Stimulated activated naive CD8-positive, alpha-beta T cell treated with anti-CD3 and anti-CD28 coated beads, Interleukin-15, Interleukin-2, amounts not matched to agents 100 ng/mL and 50 ng/mL, for 24 hours (primary cell): ENCODE measurements around the gene PLD2.

ENCODE experiments used
- H3K27ac Mint-ChIP-seq: one replicate; pipeline ENCODE4 v1.8.0; 2021; ENCODE audit warnings: mild to moderate bottlenecking, mixed read lengths
- H3K27me3 Mint-ChIP-seq: one replicate; pipeline ENCODE4 v1.8.0; 2021; ENCODE audit warnings: mixed read lengths
- H3K36me3 Mint-ChIP-seq: one replicate; pipeline ENCODE4 v1.8.0; 2021; ENCODE audit warnings: low read depth, mixed read lengths
- H3K4me1 Mint-ChIP-seq: one replicate; pipeline ENCODE4 v1.8.0; 2021; ENCODE audit warnings: low read depth, mixed read lengths
- H3K4me3 Mint-ChIP-seq: one replicate; pipeline ENCODE4 v1.8.0; 2021; ENCODE audit warnings: mild to moderate bottlenecking, mixed read lengths
- H3K9me3 Mint-ChIP-seq: one replicate; pipeline ENCODE4 v1.8.0; 2021; ENCODE audit warnings: mixed read lengths

Gene PLD2, protein sequence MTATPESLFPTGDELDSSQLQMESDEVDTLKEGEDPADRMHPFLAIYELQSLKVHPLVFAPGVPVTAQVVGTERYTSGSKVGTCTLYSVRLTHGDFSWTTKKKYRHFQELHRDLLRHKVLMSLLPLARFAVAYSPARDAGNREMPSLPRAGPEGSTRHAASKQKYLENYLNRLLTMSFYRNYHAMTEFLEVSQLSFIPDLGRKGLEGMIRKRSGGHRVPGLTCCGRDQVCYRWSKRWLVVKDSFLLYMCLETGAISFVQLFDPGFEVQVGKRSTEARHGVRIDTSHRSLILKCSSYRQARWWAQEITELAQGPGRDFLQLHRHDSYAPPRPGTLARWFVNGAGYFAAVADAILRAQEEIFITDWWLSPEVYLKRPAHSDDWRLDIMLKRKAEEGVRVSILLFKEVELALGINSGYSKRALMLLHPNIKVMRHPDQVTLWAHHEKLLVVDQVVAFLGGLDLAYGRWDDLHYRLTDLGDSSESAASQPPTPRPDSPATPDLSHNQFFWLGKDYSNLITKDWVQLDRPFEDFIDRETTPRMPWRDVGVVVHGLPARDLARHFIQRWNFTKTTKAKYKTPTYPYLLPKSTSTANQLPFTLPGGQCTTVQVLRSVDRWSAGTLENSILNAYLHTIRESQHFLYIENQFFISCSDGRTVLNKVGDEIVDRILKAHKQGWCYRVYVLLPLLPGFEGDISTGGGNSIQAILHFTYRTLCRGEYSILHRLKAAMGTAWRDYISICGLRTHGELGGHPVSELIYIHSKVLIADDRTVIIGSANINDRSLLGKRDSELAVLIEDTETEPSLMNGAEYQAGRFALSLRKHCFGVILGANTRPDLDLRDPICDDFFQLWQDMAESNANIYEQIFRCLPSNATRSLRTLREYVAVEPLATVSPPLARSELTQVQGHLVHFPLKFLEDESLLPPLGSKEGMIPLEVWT

DNA sequence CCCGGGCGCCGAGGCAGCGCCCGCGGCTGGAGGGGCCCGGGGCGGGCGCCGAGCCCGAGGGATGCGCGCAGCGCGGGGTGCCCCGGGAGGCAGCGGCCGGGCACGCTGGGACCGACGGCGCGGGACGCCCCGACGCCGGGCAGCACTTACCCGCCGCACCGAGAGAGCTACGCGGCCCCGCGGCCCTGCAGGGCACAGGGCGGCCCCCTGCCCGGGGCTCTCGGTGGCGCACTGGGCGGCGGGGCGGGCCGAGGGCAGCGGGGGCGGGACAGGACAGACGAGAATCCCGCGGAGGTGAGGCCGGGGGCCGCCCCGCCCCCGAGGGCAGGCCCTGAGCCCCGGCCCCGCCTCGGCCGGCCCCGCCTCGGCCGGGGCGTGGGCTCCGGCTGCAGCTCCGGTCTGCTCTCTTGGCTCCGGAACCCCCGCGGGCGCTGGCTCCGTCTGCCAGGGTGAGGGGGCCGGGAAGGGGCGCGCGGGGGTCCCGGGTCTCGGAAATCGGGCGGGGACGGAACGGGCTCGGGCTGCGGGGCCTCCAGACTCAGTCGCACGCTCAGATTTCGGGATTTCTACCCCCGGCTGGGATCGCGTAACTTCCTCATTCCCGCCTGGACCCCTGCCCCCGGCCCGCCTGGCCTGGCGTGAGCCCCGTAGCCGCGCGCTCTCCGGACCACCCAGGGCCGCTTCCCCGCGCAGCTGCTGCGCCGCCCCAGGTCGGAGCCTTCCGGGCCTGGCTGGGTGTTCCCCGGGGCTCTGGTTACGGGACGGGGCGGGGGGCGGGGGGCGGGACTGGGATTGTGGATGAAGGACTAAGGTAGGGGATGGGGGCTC lies at the start of gene PLD2:
Gene PLD2, plus strand, starts transcription at position 376 of the 828 bp plus-strand sequence. CDS start 621 bp downstream, outside the sequence.
- no peak within 1 kb of the TSS for H3K27ac Mint-ChIP-seq
- no peaks in the 10 kb centered on the region for H3K9me3 Mint-ChIP-seq
- peak within 1 kb of the TSS; percentile 77 for H3K4me3 Mint-ChIP-seq

DNA sequence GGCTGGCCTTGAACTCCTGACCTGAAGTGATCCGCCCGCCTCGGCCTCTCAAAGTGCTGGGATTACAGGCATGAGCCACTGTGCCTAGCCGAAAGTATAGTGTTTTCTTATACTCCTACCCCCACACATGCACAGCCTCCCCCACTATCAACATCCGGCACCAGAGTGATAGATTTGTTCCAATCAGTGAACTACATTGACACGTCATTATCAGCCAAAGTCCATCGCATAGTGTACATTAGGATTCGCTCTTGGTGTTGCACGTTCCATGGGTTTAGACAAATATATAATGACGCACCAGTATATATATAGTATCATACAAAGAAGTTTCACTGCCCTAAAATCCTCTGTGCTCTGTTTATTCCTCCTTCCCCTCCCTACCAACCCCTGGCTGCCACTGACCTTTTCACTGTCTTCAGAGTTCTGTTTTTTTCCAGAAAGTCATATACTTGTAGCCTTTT lies 47.1 kb upstream of the PLD2 start:
- peaks cover 11% of the 10 kb centered on the region for H3K27me3 Mint-ChIP-seq
- no peak overlapping the region for H3K4me3 Mint-ChIP-seq
- H3K27ac Mint-ChIP-seq, result no peak overlapping the region
- no peaks in the 10 kb centered on the region for H3K36me3 Mint-ChIP-seq
- no peaks in the 10 kb centered on the region for H3K4me1 Mint-ChIP-seq
- no peaks in the 10 kb centered on the region for H3K9me3 Mint-ChIP-seq

More for the DNA sequence above, at the start of gene PLD2:
- Mint-ChIP-seq H3K27me3 (no peaks in the 10 kb centered on the region), H3K36me3 (no peaks in the 10 kb centered on the region), H3K4me1 (peaks cover 11% of the 10 kb centered on the region)

DNA sequence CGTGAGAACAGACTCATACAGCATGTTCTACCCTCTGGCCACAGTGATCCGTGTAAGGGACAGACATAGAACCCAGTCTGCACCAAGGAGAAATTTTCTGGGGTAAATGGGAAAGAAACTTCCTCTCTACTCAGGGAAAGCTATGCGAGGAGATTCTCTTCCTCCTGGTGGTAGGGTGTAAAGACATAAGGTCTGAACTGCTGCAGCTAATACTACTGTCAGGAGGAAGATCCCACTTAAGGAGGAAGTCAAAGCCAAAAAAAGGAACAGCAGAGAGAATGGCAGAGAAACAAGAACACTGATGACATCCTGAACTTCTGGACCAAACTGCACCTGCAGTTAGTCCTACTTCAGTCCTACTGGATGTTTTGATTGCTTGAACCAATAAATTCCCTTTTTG lies 42.4 kb upstream of the PLD2 start:
- no peaks in the 10 kb centered on the region for H3K36me3 Mint-ChIP-seq
- no peaks in the 10 kb centered on the region for H3K9me3 Mint-ChIP-seq
- H3K4me1 Mint-ChIP-seq, result no peaks in the 10 kb centered on the region
- no peak overlapping the region for H3K27ac Mint-ChIP-seq
- no peak overlapping the region for H3K4me3 Mint-ChIP-seq
- peaks cover 4% of the 10 kb centered on the region for H3K27me3 Mint-ChIP-seq

DNA sequence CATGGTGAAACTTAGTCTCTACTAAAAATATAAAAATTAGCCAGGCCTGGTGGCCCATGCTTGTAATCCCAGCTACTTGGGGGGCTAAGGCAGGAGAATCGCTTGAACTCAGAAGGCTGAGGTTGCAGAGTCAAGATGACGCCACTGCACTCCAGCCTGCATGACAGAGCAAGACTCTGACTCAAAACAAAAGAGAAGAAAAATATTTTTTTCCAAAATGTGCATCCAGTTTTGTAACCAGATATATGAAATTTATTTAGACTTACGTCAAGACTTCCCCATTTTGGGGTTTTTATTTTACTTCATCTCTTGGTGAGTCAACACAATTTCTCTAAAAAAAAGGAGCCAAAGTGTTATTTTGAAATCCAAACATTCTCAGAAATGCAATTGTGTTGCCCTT lies 40.8 kb upstream of the PLD2 start:
- Mint-ChIP-seq H3K4me1 (peaks cover 4% of the 10 kb centered on the region), H3K4me3 (no peak overlapping the region), H3K9me3 (no peaks in the 10 kb centered on the region), H3K27me3 (no peaks in the 10 kb centered on the region), H3K36me3 (no peaks in the 10 kb centered on the region), H3K27ac (no peak overlapping the region)

DNA sequence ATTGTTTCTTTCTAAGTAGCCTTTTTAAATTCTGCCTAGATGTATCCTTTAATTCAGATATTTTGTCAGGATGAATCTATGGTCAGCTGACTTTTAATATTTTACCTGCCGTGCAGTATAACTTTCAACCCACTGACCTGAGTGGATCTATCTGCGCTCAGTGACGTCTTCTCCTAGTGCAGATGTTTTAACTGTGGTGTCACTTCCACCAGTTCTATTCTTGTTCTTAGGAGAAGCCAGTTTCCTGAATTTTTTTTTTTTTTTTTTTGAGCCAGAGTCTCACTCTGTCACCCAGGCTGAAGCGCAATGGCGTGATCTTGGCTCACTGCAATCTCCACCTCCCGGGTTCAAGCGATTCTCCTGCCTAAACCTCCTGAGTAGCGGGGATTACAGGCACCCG lies 40.2 kb upstream of the PLD2 start:
- Mint-ChIP-seq H3K27me3 (no peaks in the 10 kb centered on the region), H3K27ac (no peak overlapping the region), H3K4me1 (peaks cover 6% of the 10 kb centered on the region), H3K9me3 (no peaks in the 10 kb centered on the region), H3K4me3 (no peak overlapping the region), H3K36me3 (no peaks in the 10 kb centered on the region)

DNA sequence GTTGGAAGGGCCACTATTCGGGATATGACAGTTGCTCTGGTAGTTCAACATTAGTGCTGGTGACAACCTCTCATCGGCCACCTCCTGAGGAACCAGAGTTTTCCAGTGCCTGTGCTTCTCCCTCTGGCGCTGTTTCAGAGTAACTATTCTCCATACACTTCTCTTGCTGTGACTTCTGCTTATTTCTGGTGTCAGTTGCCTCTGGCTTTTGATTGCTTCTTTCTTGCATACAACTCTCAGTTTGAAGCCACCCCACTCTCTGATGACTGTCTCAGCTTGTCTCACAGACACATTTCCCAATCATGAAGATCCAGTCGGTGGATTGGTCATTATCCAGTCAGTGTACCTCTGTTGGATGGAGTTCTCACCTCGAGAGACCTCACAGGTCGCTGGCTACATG lies 38.7 kb upstream of the PLD2 start:
- no peaks in the 10 kb centered on the region for H3K27me3 Mint-ChIP-seq
- H3K9me3 Mint-ChIP-seq, result no peaks in the 10 kb centered on the region
- H3K36me3 Mint-ChIP-seq, result no peaks in the 10 kb centered on the region
- H3K27ac Mint-ChIP-seq, result no peak overlapping the region
- H3K4me3 Mint-ChIP-seq, result no peak overlapping the region
- H3K4me1 Mint-ChIP-seq, result peaks cover 8% of the 10 kb centered on the region

DNA sequence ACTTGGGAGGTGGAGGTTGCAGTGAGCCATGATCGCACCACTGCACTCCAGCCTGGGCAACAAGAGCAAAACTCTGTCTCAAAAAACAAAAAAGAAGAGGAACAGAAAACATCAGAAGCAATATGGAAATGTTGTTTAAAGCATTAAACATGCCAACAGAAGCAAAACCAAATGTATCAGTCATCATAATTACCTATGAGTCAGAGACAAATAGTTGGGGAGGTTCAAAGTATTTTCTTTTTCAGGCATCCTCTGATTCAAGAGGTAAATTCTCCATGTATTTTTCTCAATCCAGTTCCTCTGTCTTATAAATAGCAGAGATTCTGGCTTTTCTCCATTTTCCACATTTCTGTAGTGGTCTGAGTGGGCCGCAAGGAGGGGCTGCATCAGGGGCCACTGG lies 37.3 kb upstream of the PLD2 start:
- H3K27me3 Mint-ChIP-seq, result no peaks in the 10 kb centered on the region
- H3K4me1 Mint-ChIP-seq, result peaks cover 8% of the 10 kb centered on the region
- no peak overlapping the region for H3K27ac Mint-ChIP-seq
- H3K9me3 Mint-ChIP-seq, result no peaks in the 10 kb centered on the region
- H3K36me3 Mint-ChIP-seq, result no peaks in the 10 kb centered on the region
- H3K4me3 Mint-ChIP-seq, result no peak overlapping the region

DNA sequence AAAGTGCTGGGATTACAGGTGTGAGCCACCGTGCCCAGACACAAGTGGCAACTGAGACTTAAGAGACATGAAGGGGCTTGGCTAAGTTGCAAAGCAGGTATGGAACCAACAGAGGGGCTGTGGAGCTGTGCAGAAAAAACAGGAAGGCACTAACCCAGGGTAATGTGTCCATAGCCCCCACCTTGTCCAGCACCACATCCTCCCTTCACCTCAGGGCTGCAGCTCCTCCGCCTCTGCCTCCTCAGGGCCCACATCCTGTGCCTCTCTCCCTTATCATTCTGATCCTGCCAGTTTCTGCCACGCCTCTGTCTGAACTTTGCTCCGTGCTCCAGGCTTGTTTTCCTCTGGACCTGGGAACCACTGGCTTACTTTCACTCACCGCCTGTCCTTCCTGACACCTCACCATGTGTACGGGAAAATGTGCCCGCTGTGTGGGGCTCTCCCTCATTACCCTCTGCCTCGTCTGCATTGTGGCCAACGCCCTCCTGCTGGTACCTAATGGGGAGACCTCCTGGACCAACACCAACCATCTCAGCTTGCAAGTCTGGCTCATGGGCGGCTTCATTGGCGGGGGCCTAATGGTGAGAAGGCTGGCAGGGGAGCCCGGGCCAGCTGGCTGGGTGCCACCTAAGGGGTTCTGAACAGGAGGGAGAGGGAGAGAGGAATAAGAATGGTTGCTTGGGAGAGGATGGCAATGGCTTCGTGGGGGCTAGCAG lies 35.3 kb upstream of the PLD2 start, which contains the start of gene TM4SF5:
Gene TM4SF5, plus strand, starts transcription at position 368 of the 716 bp plus-strand sequence. Its CDS starts 37 bp downstream, at position 405.
- Mint-ChIP-seq H3K4me3 (no peak within 1 kb of the TSS), H3K27ac (no peak within 1 kb of the TSS)

DNA sequence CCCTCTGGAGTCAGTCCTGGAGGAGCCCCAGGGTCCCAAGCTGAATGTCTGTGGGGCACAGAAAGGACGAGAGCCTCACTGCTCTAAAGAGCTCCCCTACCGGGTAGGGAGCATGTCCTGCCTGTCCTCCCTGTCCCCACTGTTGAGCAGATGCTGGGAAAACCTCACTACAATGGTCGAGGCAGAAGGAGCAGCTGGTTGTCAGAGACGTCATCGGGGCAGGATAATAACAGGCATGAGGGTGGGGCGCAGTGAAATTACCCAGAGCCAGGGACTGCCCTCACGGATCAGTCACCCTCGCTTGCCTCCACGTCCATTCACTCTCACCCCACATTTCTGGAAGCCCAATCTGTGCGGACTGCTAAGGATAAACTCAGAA lies 34.7 kb upstream of the PLD2 start:
- no peaks in the 10 kb centered on the region for H3K36me3 Mint-ChIP-seq
- H3K27me3 Mint-ChIP-seq, result no peaks in the 10 kb centered on the region
- peaks cover 8% of the 10 kb centered on the region for H3K4me1 Mint-ChIP-seq
- no peak overlapping the region for H3K4me3 Mint-ChIP-seq
- no peaks in the 10 kb centered on the region for H3K9me3 Mint-ChIP-seq
- H3K27ac Mint-ChIP-seq, result no peak overlapping the region

More for the DNA sequence above, 35.3 kb upstream of the PLD2 start, which contains the start of gene TM4SF5:
- peaks cover 8% of the 10 kb centered on the region for H3K4me1 Mint-ChIP-seq
- no peaks in the 10 kb centered on the region for H3K27me3 Mint-ChIP-seq
- H3K9me3 Mint-ChIP-seq, result no peaks in the 10 kb centered on the region
- no peaks in the 10 kb centered on the region for H3K36me3 Mint-ChIP-seq

DNA sequence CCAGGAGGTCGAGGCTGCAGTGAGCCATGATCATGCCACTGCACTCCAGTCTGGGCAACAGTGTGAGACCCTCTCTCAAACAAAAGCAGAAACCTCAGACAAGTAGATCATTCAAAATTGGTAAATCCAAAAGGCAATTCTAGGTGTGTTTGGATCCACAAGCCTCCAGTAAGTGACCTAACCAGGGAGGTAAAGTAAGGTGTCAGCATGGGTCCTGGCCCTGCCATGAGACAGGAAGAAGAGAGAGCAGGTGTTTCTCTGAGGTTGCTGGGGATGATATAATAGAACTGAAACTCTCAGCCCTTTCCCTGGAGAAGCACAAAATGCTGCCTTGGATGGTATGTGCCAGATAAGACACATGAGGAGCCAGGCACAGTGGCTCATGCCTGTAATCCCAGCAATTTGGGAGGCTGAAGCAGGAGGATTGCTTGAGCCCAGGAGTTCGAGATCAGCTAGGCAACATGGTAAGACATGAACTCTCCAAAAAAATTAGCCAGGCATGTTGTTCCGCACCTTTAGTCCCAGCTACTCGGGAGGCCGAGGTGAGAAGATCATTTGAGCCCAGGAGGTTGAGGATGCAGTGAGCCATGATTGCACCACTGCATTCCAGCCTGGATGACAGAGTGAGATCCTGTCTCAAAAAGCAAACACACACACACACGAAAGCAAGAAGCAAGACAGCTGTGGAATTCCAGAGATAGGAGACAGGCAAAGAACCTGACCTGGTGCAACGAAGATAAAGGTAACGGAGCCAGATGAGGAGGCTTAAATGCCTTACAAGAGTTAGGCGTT lies 28.8 kb upstream of the PLD2 start:
- H3K36me3 Mint-ChIP-seq, result no peaks in the 10 kb centered on the region
- H3K27ac Mint-ChIP-seq, result no peak overlapping the region
- peaks cover 20% of the 10 kb centered on the region for H3K27me3 Mint-ChIP-seq
- no peaks in the 10 kb centered on the region for H3K4me1 Mint-ChIP-seq
- H3K9me3 Mint-ChIP-seq, result no peaks in the 10 kb centered on the region
- H3K4me3 Mint-ChIP-seq, result no peak overlapping the region

DNA sequence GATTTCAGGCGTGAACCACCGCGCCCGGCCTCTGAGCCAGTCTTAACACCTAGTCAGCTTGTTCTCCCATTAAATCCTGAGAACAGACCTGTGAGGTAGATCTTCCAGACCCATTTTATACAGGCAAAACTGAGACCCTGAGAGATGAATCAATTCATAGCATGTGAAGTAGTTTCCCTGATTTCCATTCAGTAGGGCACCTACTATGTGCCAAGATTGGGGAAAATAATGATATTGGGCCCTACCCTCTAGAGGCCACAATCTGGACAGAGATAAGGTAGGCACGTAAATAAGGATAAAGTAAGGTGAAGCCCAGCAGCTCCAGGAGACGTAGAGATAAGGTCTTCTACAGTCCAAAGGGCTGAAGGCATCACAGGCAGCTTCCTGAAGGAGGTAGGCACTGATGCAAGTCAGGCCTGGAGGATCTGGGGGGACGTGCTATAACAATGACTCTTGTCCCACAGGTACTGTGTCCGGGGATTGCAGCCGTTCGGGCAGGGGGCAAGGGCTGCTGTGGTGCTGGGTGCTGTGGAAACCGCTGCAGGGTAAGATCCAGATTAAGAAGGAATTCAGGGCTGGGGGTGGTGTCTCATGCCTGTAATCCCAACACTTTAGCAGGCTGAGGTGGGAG lies 26.5 kb upstream of the PLD2 start:
- Mint-ChIP-seq H3K36me3 (no peaks in the 10 kb centered on the region), H3K27me3 (peaks cover 40% of the 10 kb centered on the region), H3K27ac (no peak overlapping the region), H3K9me3 (no peaks in the 10 kb centered on the region), H3K4me1 (peaks cover 3% of the 10 kb centered on the region), H3K4me3 (no peak overlapping the region)

DNA sequence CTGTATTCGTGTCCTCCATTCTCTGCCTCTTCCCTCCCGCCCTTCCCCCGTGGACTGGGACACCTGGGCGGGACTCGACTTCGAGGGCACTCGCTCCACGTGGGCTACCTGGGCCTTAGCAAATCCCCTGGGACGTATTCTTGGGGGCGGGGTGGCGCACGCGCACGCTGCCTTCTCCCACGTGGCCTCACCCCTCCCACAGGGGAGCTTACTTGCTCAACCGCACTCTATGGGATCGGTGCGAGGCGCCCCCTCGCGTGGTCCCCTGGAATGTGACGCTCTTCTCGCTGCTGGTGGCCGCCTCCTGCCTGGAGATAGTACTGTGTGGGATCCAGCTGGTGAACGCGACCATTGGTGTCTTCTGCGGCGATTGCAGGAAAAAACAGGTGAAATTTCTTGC lies 24.3 kb upstream of the PLD2 start:
- Mint-ChIP-seq H3K27me3 (peaks cover 61% of the 10 kb centered on the region), H3K36me3 (no peaks in the 10 kb centered on the region), H3K4me3 (no peak overlapping the region), H3K27ac (no peak overlapping the region), H3K4me1 (peaks cover 16% of the 10 kb centered on the region), H3K9me3 (no peaks in the 10 kb centered on the region)
